ENCODE data around the gene GRB2. TPM values are rescaled to one million over a fixed set of nuclear protein-coding genes. Genes with fewer than 3 reads are reported as not detected.
A peak's percentile ranks its signal among the peaks of the same experiment; 100 is the strongest.

Gene GRB2
- total RNA-seq, 1 donor from 2014 or later: 59.1 TPM

DNA sequence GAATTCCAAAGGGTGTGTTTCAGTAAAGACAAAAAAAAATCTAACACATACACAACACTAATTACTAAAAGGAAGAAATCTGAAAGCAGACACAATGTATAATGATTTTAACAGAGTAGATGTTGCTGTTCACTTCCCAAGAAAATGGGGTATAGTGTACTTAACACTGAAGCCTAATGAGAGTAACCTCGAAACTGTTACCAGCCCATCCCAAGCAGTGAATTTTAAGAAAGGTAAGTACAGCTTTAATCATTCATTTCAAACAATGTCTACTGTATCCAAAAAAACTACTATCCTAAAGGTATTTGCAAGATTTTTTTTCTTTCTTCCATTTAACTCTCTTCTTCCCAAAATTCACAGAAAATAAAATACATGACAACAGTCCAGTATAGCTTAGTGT is 8.3 kb downstream of the GRB2 start:
- no peak for DNase-seq (ENCODE audit: extremely low spot score, unreplicated experiment)
- TF ChIP-seq, protein P1, sequence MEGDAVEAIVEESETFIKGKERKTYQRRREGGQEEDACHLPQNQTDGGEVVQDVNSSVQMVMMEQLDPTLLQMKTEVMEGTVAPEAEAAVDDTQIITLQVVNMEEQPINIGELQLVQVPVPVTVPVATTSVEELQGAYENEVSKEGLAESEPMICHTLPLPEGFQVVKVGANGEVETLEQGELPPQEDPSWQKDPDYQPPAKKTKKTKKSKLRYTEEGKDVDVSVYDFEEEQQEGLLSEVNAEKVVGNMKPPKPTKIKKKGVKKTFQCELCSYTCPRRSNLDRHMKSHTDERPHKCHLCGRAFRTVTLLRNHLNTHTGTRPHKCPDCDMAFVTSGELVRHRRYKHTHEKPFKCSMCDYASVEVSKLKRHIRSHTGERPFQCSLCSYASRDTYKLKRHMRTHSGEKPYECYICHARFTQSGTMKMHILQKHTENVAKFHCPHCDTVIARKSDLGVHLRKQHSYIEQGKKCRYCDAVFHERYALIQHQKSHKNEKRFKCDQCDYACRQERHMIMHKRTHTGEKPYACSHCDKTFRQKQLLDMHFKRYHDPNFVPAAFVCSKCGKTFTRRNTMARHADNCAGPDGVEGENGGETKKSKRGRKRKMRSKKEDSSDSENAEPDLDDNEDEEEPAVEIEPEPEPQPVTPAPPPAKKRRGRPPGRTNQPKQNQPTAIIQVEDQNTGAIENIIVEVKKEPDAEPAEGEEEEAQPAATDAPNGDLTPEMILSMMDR (IDR thresholded peaks at IDR 0.05): no peak
- no peaks in the 10 kb centered on the region for H3K9me3 Mint-ChIP-seq (ENCODE audit: unreplicated experiment)
- H3K4me3 Mint-ChIP-seq (ENCODE audit: unreplicated experiment): no peak overlapping the region
- peaks cover 40% of the 10 kb centered on the region for H3K4me1 Mint-ChIP-seq (ENCODE audit: unreplicated experiment)
- no peak overlapping the region for H3K27ac Mint-ChIP-seq (ENCODE audit: unreplicated experiment)
- no peaks in the 10 kb centered on the region for H3K27me3 Mint-ChIP-seq (ENCODE audit: unreplicated experiment)
- H3K36me3 Mint-ChIP-seq (ENCODE audit: unreplicated experiment): no peaks in the 10 kb centered on the region

DNA sequence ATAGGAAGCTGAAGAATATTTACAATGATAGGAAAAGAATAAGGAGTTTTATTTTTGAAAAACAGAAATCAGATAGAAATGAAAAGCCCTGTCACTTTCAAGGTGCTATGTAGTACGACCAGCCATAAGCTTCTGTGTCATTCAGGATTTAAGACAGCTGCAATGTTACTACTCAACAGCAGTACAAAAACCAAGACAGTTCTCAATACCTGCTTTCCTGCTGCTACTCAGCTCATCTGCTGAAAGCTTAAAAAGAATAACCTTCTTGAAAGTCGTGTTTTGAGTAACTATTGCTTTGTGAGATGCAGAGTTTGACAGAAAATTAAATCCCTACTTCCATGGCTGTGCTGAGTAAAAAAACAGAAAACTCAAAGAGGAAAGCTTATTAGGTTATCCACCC is 8.7 kb downstream of the GRB2 start:
- H3K9me3 Mint-ChIP-seq (ENCODE audit: unreplicated experiment): no peaks in the 10 kb centered on the region
- no peaks in the 10 kb centered on the region for H3K27me3 Mint-ChIP-seq (ENCODE audit: unreplicated experiment)
- TF ChIP-seq, protein P1 (IDR thresholded peaks at IDR 0.05): no peak
- H3K4me3 Mint-ChIP-seq (ENCODE audit: unreplicated experiment): no peak overlapping the region
- no peak for DNase-seq (ENCODE audit: extremely low spot score, unreplicated experiment)
- no peaks in the 10 kb centered on the region for H3K36me3 Mint-ChIP-seq (ENCODE audit: unreplicated experiment)
- H3K4me1 Mint-ChIP-seq (ENCODE audit: unreplicated experiment): peaks cover 43% of the 10 kb centered on the region
- H3K27ac Mint-ChIP-seq (ENCODE audit: unreplicated experiment): no peak overlapping the region

DNA sequence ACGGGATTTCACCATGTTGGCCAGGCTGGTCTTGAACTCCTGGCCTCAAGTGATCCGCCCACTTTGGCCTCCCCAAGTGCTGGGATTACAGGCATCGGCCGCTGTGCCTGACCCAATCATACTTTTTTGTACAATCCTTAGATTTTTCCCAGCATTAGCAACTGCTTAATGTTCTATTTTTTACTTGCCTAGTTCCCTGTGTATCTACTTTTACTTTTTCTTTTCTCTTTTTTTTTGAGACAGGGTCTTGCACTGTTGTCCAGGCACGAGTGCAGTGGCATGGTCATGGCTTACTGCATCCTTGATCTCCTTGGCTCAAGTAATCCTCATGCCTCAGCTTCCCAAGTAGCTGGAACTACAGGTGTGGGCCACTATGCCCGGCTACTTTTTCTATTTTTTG is 9.5 kb downstream of the GRB2 start:
- H3K27ac Mint-ChIP-seq (ENCODE audit: unreplicated experiment): peak overlapping the region; percentile 10
- H3K9me3 Mint-ChIP-seq (ENCODE audit: unreplicated experiment): no peaks in the 10 kb centered on the region
- no peaks in the 10 kb centered on the region for H3K36me3 Mint-ChIP-seq (ENCODE audit: unreplicated experiment)
- H3K27me3 Mint-ChIP-seq (ENCODE audit: unreplicated experiment): no peaks in the 10 kb centered on the region
- DNase-seq (ENCODE audit: extremely low spot score, unreplicated experiment): no peak
- H3K4me3 Mint-ChIP-seq (ENCODE audit: unreplicated experiment): no peak overlapping the region
- TF ChIP-seq, protein P1 (IDR thresholded peaks at IDR 0.05): no peak
- H3K4me1 Mint-ChIP-seq (ENCODE audit: unreplicated experiment): peaks cover 44% of the 10 kb centered on the region

DNA sequence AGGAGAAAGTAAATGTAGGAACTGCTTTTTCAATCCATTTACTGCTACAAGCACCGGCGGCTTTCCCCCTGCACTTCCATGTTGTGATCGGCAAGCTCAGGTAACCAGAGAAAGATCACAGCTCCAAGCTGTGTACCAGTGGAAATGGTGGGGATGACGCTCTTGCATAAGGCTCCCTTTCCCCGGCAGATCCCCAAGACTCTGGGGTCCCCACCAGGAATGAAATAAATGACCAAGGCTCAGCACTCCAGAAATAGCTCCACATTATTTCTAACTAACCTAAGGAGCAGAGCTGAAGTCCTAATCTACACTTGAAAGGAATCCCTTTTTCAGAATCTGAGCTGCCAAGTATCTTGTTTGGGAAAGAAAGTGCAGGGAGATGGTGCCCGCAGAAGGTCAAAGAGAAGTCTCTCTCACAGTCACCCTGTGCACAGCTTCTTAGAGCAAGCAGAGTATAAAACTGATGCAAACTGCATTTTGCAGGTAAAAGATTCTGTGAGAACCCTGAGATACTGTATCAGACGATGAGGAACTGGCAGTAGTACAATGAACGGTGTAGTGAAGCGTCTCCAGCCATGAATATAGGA is 11.1 kb downstream of the GRB2 start:
- H3K4me3 Mint-ChIP-seq (ENCODE audit: unreplicated experiment): peak overlapping the region; percentile 94
- H3K27me3 Mint-ChIP-seq (ENCODE audit: unreplicated experiment): no peaks in the 10 kb centered on the region
- H3K36me3 Mint-ChIP-seq (ENCODE audit: unreplicated experiment): peaks cover 4% of the 10 kb centered on the region
- H3K9me3 Mint-ChIP-seq (ENCODE audit: unreplicated experiment): no peaks in the 10 kb centered on the region
- peaks cover 51% of the 10 kb centered on the region for H3K4me1 Mint-ChIP-seq (ENCODE audit: unreplicated experiment)
- TF ChIP-seq, protein P1 (IDR thresholded peaks at IDR 0.05): no peak
- no peak for DNase-seq (ENCODE audit: extremely low spot score, unreplicated experiment)
- H3K27ac Mint-ChIP-seq (ENCODE audit: unreplicated experiment): peak overlapping the region; percentile 86

DNA sequence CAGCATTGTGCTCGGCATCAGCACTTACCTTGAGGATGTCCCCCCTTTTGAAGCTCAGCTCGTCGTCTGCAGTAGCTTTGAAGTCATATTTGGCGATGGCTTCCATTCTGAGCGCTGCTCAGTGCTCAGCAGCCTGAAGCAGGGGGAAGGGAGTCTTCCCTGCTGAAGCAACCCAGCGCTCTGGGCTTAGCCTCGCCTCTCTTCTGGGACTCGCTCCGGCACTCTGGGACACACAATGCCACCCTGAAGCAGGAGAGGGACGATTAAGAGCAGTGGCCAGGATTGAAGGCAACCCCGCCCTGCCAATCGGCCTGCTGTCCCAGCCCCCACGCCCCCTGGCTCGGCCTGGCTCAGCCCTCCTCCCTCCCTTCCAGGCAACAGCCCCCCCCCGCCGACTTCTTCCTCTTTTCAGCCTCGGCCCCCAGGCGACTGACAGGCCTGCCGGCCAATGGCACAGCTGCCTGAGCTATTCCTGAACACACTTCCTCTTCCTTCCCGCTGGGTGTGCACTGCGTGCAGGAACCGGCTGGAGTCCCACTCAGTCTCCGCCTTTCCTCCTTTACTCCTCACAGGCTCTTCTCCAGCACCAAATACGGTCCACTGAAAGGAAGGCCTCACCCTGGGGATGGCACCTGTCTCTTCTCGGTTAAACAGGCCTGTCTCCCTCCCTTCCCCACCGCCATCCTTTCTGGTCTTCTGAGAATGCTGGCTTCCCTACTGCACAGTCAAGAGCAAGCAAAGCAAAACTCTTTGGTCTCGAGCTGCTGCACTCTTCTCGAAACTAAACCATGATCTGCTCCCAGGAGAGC is 11.8 kb downstream of the GRB2 start:
- Mint-ChIP-seq H3K27ac (ENCODE audit: unreplicated experiment) (peak overlapping the region; percentile 86), H3K9me3 (ENCODE audit: unreplicated experiment) (no peaks in the 10 kb centered on the region), H3K27me3 (ENCODE audit: unreplicated experiment) (no peaks in the 10 kb centered on the region), H3K4me1 (ENCODE audit: unreplicated experiment) (peaks cover 54% of the 10 kb centered on the region), H3K4me3 (ENCODE audit: unreplicated experiment) (peak overlapping the region; percentile 94), H3K36me3 (ENCODE audit: unreplicated experiment) (peaks cover 4% of the 10 kb centered on the region)
- TF ChIP-seq, protein P1 (IDR thresholded peaks at IDR 0.05): no peak
- peak; percentile 99 for DNase-seq (ENCODE audit: extremely low spot score, unreplicated experiment)

All from osteocyte (in vitro differentiated cells).